NCI-H446 treated with DMSO at 0.1 percent for 48 hours (cell line): ENCODE data around the gene VSIG10L2.
"Not testable (repeated sequence)": the region's sequence is repeated elsewhere in the genome, so short reads cannot be mapped to it uniquely, and the experiment has no call there.

Experiments used
- DNase-seq: peaks from one replicate; lab custom pipeline; 2025; lab: John Stamatoyannopoulos, UW

Gene VSIG10L2

GRCh38 chr11:125945797-125946520 lies at the start of gene VSIG10L2:
Gene VSIG10L2, plus strand, starts transcription at chr11:125946044. Its CDS starts 12 bp downstream, at chr11:125946056.
- no peak for DNase-seq

- no peak for DNase-seq
Measured at GRCh38 chr11:125901872-125902271, 44.0 kb upstream of the VSIG10L2 start.

- DNase-seq, result no peak
Measured at GRCh38 chr11:125902277-125902926, 43.4 kb upstream of the VSIG10L2 start.

- DNase-seq, result peak; percentile 73
Measured at GRCh38 chr11:125902927-125903710, 42.7 kb upstream of the VSIG10L2 start, which contains the start of gene PUS3. Gene PUS3, minus strand, starts transcription at chr11:125903206. Its CDS starts 6,922 bp downstream, at chr11:125896284.

GRCh38 chr11:125903711-125904659 lies 41.9 kb upstream of the VSIG10L2 start, which contains the start of gene DDX25:
Gene DDX25, plus strand, starts transcription at chr11:125904508. Its CDS starts 10 bp downstream, at chr11:125904518.
- DNase-seq, result no peak

- no peak for DNase-seq
Measured at GRCh38 chr11:125904678-125905077, 41.2 kb upstream of the VSIG10L2 start.

- peak; percentile 12 for DNase-seq
Measured at GRCh38 chr11:125910226-125910849, 35.5 kb upstream of the VSIG10L2 start.

- DNase-seq, result not testable (repeated sequence)
Measured at GRCh38 chr11:125914601-125915000, 31.2 kb upstream of the VSIG10L2 start.

GRCh38 chr11:125916683-125917347 lies 29.0 kb upstream of the VSIG10L2 start:
- no peak for DNase-seq

GRCh38 chr11:125918140-125918840 lies 27.6 kb upstream of the VSIG10L2 start:
- no peak for DNase-seq

- DNase-seq, result no peak
Measured at GRCh38 chr11:125921042-125921441, 24.8 kb upstream of the VSIG10L2 start.

- DNase-seq, result no peak
Measured at GRCh38 chr11:125922156-125922555, 23.7 kb upstream of the VSIG10L2 start.

- peak; percentile 46 for DNase-seq
Measured at GRCh38 chr11:125923012-125923579, 22.7 kb upstream of the VSIG10L2 start.

- DNase-seq, result no peak
Measured at GRCh38 chr11:125923633-125924032, 22.2 kb upstream of the VSIG10L2 start.

- DNase-seq, result no peak
Measured at GRCh38 chr11:125924384-125925007, 21.3 kb upstream of the VSIG10L2 start.

GRCh38 chr11:125925247-125925740 lies 20.6 kb upstream of the VSIG10L2 start:
- no peak for DNase-seq

- DNase-seq, result no peak
Measured at GRCh38 chr11:125925804-125926203, 20.0 kb upstream of the VSIG10L2 start.

- DNase-seq, result no peak
Measured at GRCh38 chr11:125926682-125927081, 19.2 kb upstream of the VSIG10L2 start.
